Liver (tissue), 9 donors: ENCODE measurements around the gene LCA5L. TPM values are rescaled to one million over a fixed set of nuclear protein-coding genes. Genes with fewer than 3 reads are reported as not detected.

Experiments used
- DNase-seq: peaks from one replicate; pipeline ENCODE4 v3.0.0-alpha.2; 2017; ENCODE audit warnings: low spot score
- H3K27ac ChIP-seq, 2 donors: one replicate each; pipeline ENCODE4 v1.7.0; 2013; ENCODE audit warnings: inconsistent platforms in 2 of 2, low read length in 2 of 2, control low read depth in 1 of 2, low read depth in 1 of 2, mild to moderate bottlenecking in 1 of 2
- H3K27me3 ChIP-seq, 4 donors: one replicate each; pipeline versions ENCODE4 v1.6.1 to v1.7.0; 2013; ENCODE audit warnings: low read length in 3 of 4, inconsistent platforms in 1 of 4, mild to moderate bottlenecking in 1 of 4, moderate library complexity in 1 of 4; ENCODE audit not compliant: control insufficient read depth in 4 of 4, insufficient read depth in 4 of 4
- H3K36me3 ChIP-seq, 4 donors: one replicate each; pipeline versions ENCODE4 v1.6.1 to v1.7.0; 2013; ENCODE audit warnings: low read length in 3 of 4, mild to moderate bottlenecking in 3 of 4, low read depth in 1 of 4, moderate library complexity in 1 of 4; ENCODE audit not compliant: control insufficient read depth in 4 of 4, insufficient read depth in 3 of 4
- H3K4me1 ChIP-seq, 4 donors: one replicate each; pipeline versions ENCODE4 v1.6.1 to v1.7.0; 2013; ENCODE audit warnings: low read length in 3 of 4, mild to moderate bottlenecking in 3 of 4, moderate library complexity in 1 of 4; ENCODE audit not compliant: control insufficient read depth in 4 of 4, insufficient read depth in 4 of 4
- H3K4me3 ChIP-seq, 3 donors: one replicate each; pipeline versions ENCODE4 v1.6.1 to v1.7.0; 2013; ENCODE audit warnings: low read length in 3 of 3, control low read depth in 1 of 3, low read depth in 1 of 3, mild to moderate bottlenecking in 1 of 3
- H3K9ac ChIP-seq, 2 donors: one replicate each; pipeline ENCODE4 v1.7.0; 2013; ENCODE audit warnings: low read length in 2 of 2, mild to moderate bottlenecking in 2 of 2, moderate library complexity in 2 of 2, control low read depth in 1 of 2, low read depth in 1 of 2
- H3K9me3 ChIP-seq, 4 donors: one replicate each; pipeline versions ENCODE4 v1.6.1 to v1.7.0; 2013; ENCODE audit warnings: low read length in 3 of 4; ENCODE audit not compliant: control insufficient read depth in 4 of 4
- ATF3 ChIP-seq: IDR thresholded peaks from 2 replicates; pipeline ENCODE4 v1.6.1; 2016; ENCODE audit warnings: antibody characterized with exemption
- CTCF ChIP-seq: fragments of 150-350 bp; IDR thresholded peaks from 2 replicates; pipeline ENCODE4 v1.5.1; 2017; ENCODE audit warnings: improper control_type of control experiment, low read depth, low read length; ENCODE audit not compliant: missing input control
- EGR1 ChIP-seq, 2 donors: IDR thresholded peaks; 2 replicates each; pipeline ENCODE4 v1.6.1; 2016 to 2018; ENCODE audit warnings: antibody characterized with exemption in 2 of 2, low read depth in 2 of 2
- FOXA1 ChIP-seq: IDR thresholded peaks from 2 replicates; pipeline ENCODE4 v1.6.1; 2016; ENCODE audit warnings: antibody characterized with exemption
- FOXA2 ChIP-seq: IDR thresholded peaks from 2 replicates; pipeline ENCODE4 v1.6.1; 2016; ENCODE audit warnings: antibody characterized with exemption
- GABPA ChIP-seq, 2 donors: IDR thresholded peaks in 1 of 2; conservative IDR thresholded peaks in 1 of 2; 2 replicates each; pipeline ENCODE4 v1.6.1; 2016; ENCODE audit warnings: antibody characterized with exemption in 2 of 2, mild to moderate bottlenecking in 1 of 2, moderate library complexity in 1 of 2
- HNF4A ChIP-seq, 2 donors: conservative IDR thresholded peaks; 2 replicates each; pipeline ENCODE4 v1.6.1; 2016; ENCODE audit warnings: antibody characterized with exemption in 2 of 2, mild to moderate bottlenecking in 2 of 2
- HNF4G ChIP-seq: IDR thresholded peaks from 2 replicates; pipeline ENCODE4 v1.6.1; 2016; ENCODE audit warnings: antibody characterized with exemption
- JUND ChIP-seq, 2 donors: IDR thresholded peaks; 2 replicates each; pipeline ENCODE4 v1.6.1; 2016; ENCODE audit warnings: antibody characterized with exemption in 2 of 2
- NR2F2 ChIP-seq: IDR thresholded peaks from 2 replicates; pipeline ENCODE4 v1.6.1; 2016; ENCODE audit warnings: antibody characterized with exemption
- RAD21 ChIP-seq, 2 donors: IDR thresholded peaks; 2 replicates each; pipeline ENCODE4 v1.6.1; 2016; ENCODE audit warnings: antibody characterized with exemption in 2 of 2, mild to moderate bottlenecking in 2 of 2
- RXRA ChIP-seq, 2 donors: IDR thresholded peaks; 2 replicates each; pipeline ENCODE4 v1.6.1; 2017 to 2018; ENCODE audit warnings: antibody characterized with exemption in 2 of 2, mild to moderate bottlenecking in 1 of 2
- SP1 ChIP-seq: IDR thresholded peaks from 2 replicates; pipeline ENCODE4 v1.6.1; 2018; ENCODE audit warnings: antibody characterized with exemption, mild to moderate bottlenecking
- TAF1 ChIP-seq: conservative IDR thresholded peaks from 2 replicates; pipeline ENCODE4 v1.6.1; 2016; ENCODE audit warnings: antibody characterized with exemption, mild to moderate bottlenecking
- YY1 ChIP-seq: IDR thresholded peaks from 2 replicates; pipeline ENCODE4 v1.6.1; 2016; ENCODE audit warnings: antibody characterized with exemption, mild to moderate bottlenecking
- ZBTB33 ChIP-seq: IDR thresholded peaks from 2 replicates; pipeline ENCODE4 v1.6.1; 2016; ENCODE audit warnings: antibody characterized with exemption
- WGBS: extraction: QIAGEN DNeasy Blood & Tissue Kit; methylation state at CpG from one replicate; pipeline ENCODE4 v1.1.7; 2013; 5-methylcytosine and 5-hydroxymethylcytosine counted together
- polyA plus RNA-seq, 2 donors: library from polyadenylated mRNA; stranded (reverse) in 1 of 2; unstranded in 1 of 2; fragments of 200-250 nt in 1 of 2; fragments of >200 nt in 1 of 2; fragmentation: Nextera tagmentation in 1 of 2; extraction: Ambion mirVana in 1 of 2; gene quantifications; one replicate each; pipeline versions ENCODE4 v1.2.1 to v1.2.3, GENCODE V29; 2013 to 2015
- total RNA-seq, 2 donors: library from RNA; depleted of rRNA; stranded (reverse); fragments of >200 nt; gene quantifications; one replicate each; pipeline ENCODE4 v1.2.3, GENCODE V29; 2014
- TF ChIP-seq, protein P1 (sequence below): IDR thresholded peaks from 2 replicates; pipeline ENCODE4 v1.6.1; 2016; ENCODE audit warnings: antibody characterized with exemption
- TF ChIP-seq, protein P2 (sequence below): IDR thresholded peaks from 2 replicates; pipeline ENCODE4 v1.6.1; 2016; ENCODE audit warnings: antibody characterized with exemption, mild to moderate bottlenecking
- donor health status: healthy.
- donor health status: healthy.
- donor health status: healthy.
- donor health status: healthy.
- donor health status: healthy.

The LCA5L gene
- total and polyA plus RNA-seq, 4 donors, result 0.19 to 1.6 (median 0.99) TPM

- Histone ChIP-seq H3K9ac (no peak overlapping the region), H3K4me3 (no peak overlapping the region), H3K4me1 (no peaks in the 10 kb centered on the region), H3K27me3 (no peaks in the 10 kb centered on the region), H3K9me3 (no peaks in the 10 kb centered on the region), H3K36me3 (no peaks in the 10 kb centered on the region), H3K27ac (no peak overlapping the region)
- TF ChIP-seq JUND (IDR thresholded peaks at IDR 0.05) (no peak), RXRA (IDR thresholded peaks at IDR 0.05) (no peak), SP1 (no peak)
- TF ChIP-seq, protein P1, sequence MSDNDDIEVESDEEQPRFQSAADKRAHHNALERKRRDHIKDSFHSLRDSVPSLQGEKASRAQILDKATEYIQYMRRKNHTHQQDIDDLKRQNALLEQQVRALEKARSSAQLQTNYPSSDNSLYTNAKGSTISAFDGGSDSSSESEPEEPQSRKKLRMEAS, result no peak
- no peak for DNase-seq
- 87% methylated on average over 4 of the region's 4 CpGs for WGBS
These were observed 27.2 kb upstream of the LCA5L start for GRCh38 chr21:39472786-39473185.

DNA sequence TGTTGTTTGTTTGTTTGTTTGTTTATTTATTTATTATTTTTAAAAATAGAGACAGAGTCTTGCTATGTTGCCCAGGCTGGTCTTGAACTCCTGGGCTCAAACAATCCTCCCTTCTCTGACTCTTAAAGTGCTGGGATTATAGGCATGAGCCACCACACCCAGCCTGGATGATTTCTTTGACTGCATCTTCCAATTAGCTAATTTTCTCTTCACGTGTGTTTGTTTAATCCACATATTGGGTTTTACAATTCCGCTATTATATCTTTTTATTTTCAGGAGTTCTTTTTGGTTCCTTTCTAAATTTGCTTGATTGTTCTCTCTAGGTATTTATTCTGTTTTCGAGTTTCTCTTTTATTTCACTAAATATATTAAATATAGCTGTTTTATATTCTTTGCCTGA is 26.0 kb upstream of the LCA5L start:
- WGBS, result 96% methylated on average over 3 of the region's 3 CpGs
- H3K36me3 ChIP-seq, result no peaks in the 10 kb centered on the region
- no peak for TF ChIP-seq YY1
- TF ChIP-seq, protein P1, result no peak
- TF ChIP-seq NR2F2, result no peak
- TF ChIP-seq FOXA2, result no peak
- no peak for TF ChIP-seq TAF1
- no peaks in the 10 kb centered on the region for H3K9me3 ChIP-seq
- H3K9ac ChIP-seq, result no peak overlapping the region
- no peaks in the 10 kb centered on the region for H3K4me1 ChIP-seq
- H3K4me3 ChIP-seq, result no peak overlapping the region
- H3K27me3 ChIP-seq, result no peaks in the 10 kb centered on the region
- no peak for DNase-seq
- H3K27ac ChIP-seq, result no peak overlapping the region

DNA sequence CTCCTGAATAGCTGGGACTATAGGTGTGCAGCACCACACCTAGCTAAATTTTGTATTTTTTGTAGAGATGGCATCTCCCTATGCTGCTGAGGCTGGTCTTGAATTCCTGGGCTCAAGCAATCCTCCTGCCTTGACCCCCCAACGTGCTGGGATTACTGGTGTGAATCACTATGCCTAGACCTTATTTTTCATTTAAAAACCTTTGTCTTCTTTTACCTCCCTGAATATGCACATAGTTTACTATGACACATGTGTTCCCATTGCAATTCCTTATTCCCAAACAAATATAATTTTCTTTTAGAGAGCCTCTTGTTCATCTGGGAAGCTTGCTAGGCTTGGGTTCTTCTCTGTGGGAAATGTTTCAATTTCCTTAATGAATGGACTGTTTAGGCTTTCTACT is 23.0 kb upstream of the LCA5L start:
- peaks cover 0 to 3% (median under 1%) of the 10 kb centered on the region in 4 donors for H3K36me3 ChIP-seq
- WGBS, result 82% methylated on average over 1 of the region's 1 CpG
- TF ChIP-seq JUND (IDR thresholded peaks at IDR 0.05) (no peak), RXRA (IDR thresholded peaks at IDR 0.05) (no peak), HNF4G (no peak), FOXA2 (no peak), RAD21 (IDR thresholded peaks at IDR 0.05) (no peak), NR2F2 (no peak), TAF1 (no peak), CTCF (no peak), GABPA (IDR thresholded peaks at IDR 0.05 in 1 of 2, conservative IDR thresholded peaks at IDR 0.05 in 1 of 2) (no peak), HNF4A (conservative IDR thresholded peaks at IDR 0.05) (no peak), SP1 (no peak), YY1 (no peak), ZBTB33 (no peak), ATF3 (no peak), EGR1 (IDR thresholded peaks at IDR 0.05; ENCODE audit: low read depth in 2 of 2) (no peak), FOXA1 (no peak)
- TF ChIP-seq, protein P2, sequence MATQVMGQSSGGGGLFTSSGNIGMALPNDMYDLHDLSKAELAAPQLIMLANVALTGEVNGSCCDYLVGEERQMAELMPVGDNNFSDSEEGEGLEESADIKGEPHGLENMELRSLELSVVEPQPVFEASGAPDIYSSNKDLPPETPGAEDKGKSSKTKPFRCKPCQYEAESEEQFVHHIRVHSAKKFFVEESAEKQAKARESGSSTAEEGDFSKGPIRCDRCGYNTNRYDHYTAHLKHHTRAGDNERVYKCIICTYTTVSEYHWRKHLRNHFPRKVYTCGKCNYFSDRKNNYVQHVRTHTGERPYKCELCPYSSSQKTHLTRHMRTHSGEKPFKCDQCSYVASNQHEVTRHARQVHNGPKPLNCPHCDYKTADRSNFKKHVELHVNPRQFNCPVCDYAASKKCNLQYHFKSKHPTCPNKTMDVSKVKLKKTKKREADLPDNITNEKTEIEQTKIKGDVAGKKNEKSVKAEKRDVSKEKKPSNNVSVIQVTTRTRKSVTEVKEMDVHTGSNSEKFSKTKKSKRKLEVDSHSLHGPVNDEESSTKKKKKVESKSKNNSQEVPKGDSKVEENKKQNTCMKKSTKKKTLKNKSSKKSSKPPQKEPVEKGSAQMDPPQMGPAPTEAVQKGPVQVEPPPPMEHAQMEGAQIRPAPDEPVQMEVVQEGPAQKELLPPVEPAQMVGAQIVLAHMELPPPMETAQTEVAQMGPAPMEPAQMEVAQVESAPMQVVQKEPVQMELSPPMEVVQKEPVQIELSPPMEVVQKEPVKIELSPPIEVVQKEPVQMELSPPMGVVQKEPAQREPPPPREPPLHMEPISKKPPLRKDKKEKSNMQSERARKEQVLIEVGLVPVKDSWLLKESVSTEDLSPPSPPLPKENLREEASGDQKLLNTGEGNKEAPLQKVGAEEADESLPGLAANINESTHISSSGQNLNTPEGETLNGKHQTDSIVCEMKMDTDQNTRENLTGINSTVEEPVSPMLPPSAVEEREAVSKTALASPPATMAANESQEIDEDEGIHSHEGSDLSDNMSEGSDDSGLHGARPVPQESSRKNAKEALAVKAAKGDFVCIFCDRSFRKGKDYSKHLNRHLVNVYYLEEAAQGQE, result no peak
- no peak overlapping the region for H3K27ac ChIP-seq
- H3K9me3 ChIP-seq, result no peaks in the 10 kb centered on the region
- DNase-seq, result no peak
- no peaks in the 10 kb centered on the region for H3K27me3 ChIP-seq
- H3K9ac ChIP-seq, result no peak overlapping the region
- H3K4me1 ChIP-seq, result no peaks in the 10 kb centered on the region
- H3K4me3 ChIP-seq, result no peak overlapping the region
